GM21515 (cell line): ENCODE data around the gene SLC28A1.
"Not testable (repeated sequence)": the region's sequence is repeated elsewhere in the genome, so short reads cannot be mapped to it uniquely, and the experiment has no call there.

Experiments
- ATAC-seq: cut with Tn5 transposase; IDR thresholded peaks from one replicate; pipeline ENCODE4 v1.9.1; 2021; ENCODE audit not compliant: unreplicated experiment

SLC28A1 gene

DNA sequence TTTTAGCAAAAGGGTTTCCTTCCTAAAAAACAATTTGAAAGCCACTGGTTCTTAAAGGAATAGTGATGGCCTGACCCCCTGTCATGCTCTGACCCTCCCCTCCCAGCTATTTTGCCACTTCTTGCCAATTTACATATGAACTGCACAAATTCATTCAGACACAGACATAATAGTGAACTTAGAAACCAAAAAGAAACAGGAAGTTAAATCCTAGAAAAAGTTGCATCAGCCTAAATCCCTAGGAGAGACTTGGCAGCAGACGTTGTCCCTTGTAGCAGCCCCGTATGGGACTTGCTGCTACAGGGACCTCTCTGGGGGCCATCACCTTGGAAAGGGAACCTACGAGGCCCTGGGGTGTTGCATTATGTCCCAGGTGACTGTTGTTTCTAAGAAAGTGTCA, 82.9 kb downstream of the SLC28A1 start:
- ATAC-seq, result no peak

DNA sequence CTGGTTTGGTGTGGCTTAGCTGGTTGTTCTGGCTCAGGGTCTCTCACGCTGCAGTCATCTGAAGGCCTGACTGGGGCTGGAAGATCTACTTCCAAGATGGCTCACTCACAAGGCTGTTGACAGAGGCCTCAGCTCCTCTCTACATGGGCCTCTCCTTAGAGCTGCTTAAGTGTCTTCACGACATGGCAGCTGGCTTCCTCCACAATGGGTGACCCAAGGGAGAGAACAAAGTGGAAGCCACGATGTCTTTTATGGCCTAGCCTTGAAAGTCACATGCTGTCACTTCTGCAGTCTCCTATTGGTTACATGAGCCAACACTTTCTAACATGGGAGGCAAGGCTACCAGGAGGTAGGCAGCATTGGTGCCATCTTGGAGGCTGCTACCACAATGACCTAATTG, 83.8 kb downstream of the SLC28A1 start:
- no peak for ATAC-seq

DNA sequence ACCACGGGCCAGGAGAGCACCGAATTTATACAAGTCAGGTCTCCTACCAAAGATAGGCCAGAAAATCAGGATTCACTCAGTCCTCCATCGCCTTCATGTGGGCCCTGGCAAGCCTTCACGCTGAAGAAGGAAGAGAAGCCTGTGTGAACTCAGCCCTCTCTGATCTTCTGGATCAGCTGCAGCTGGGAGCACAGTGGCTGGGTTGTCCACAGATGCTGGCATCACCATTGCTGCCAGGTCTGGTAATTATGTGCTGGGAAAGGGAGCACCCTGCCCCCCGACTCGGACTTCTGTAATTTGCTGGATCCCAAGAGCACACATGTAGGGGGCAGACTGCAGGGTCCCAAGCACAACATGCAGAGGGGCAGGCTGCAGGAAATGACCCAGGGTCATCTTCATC, 84.8 kb downstream of the SLC28A1 start:
- ATAC-seq, result no peak

DNA sequence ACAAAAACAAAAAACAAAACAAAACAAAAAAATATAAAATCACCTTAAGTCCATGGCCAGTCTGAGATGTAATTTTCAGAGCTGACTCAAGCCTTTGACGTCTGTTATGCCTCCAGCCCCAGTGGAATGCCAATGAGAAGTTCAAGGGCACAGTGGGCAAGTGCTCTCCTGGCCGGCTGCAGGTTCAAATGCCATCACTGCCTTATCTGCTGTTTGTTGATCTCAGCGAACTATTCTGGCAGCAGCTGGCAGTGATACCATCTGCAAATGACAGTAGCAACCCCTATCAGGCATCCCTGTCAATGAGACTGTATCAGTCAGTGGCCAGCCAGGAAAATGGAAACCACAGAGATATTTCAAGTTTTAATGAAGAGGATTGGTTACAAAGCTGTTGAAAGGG, 86.4 kb downstream of the SLC28A1 start:
- ATAC-seq, result no peak

DNA sequence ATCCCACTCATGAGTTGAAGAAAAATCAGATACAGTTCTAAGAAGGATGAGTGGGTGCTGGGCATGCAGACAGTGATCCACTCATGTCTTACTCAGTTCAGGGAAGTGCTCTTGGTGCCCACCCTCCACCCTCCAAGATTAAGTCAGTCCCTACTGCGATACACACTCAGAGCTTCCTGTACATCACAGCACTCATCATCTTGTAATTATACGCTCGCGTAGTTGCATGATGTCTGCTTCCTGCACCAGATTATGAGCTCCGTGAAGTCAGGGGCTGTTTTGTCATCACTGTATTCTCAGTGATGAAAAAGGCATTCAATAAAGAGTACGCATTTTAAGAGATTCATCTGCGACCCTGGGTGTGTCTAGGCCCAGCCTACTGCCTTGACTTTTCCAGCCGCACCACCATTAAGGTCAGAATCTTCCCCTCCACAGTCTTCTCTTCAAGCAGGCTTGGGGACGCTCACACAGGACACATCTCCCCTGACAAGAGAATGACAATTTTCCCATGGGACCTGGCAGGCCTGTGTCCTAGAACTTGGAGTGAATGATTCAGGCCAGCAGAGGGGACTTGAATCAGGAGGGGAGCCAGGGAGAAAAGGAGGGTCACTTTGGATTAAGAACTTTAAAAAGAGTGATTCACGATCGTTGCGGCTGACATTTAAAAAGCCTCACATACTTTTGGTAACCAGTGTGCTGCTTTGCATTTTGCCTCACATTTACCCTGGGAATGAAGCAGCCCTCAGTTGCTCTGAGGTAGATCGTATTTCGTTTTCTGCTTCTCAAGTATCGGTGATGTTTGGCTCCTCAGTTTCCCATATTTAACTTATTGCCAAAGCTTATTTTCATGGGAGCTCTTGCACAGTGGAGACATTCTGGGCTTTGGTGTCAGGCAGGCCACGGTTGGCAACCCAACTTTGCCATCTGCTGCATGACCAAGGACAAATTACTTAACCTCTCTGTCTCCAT, 89.3 kb downstream of the SLC28A1 start:
- ATAC-seq, result no peak

DNA sequence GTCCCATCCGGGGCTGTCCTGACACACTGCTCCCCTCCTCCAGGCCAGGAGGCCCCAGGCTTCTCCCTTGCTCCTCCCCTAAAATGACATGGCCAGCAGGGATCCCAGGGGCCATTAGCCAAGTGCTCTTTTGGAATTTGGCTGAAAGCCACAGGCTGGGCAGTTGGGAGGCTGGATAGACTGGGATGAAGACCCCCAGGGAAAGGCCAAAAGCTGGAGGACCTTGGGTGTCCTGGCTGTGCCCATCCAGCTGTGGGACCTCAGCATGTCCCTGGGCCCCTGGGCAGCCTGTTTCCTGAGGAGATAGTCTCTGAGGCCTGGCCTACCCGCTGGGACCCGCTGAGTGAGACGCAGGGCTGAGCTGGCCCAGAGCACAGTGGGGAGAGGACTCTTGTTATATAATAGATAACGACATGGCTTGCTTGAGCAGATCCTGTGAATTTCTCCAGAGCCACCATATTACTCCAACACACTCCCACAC, 91.4 kb downstream of the SLC28A1 start:
- no peak for ATAC-seq

DNA sequence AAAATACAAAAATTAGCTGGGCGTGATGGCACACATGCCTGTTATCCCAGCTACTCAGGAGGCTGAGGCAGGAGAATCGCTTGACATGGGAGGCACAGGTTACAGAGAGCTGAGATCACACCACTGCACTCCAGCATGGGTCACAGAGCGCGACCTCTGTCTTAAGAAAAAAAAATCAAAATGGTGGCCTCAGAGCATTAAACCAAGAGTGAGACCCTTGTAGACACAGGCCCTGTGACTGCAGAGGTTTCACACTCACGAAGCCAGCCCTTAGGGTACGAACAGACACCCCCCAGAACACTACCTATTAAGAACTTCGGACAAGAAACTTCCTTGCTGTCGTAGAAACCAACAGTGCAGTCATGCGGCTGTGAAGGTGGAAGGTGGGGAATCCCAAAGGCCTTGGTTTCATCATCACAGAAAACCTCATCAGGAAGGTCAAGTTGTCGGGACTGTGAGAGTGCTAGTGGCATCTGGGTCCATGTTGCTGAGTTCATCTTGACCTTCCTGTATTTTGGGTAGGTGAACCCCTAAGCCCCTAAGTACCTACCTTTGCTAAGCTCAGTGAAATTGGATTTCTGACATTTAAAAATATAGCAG, 92.4 kb downstream of the SLC28A1 start:
- no peak for ATAC-seq

DNA sequence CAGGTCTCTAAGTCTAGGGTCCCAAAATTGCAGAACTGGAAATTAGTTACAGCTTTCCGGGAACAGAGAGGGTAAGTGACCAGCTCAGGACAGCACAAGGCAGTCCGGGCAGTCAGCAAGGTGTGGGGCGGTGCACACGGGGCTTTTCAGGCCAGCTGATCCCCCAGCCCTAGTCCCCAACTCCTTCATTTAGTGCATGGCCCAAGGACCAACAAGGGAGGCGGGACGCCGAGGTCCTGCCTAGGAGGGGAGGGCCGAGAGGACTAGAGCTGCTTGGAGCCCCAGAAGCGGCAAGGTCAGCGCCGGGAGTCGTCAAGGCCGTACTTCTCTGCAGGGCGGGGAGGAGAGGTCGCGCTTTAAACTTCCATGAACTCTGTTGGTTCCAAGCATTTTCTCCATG, 95.2 kb downstream of the SLC28A1 start:
- ATAC-seq, result no peak

DNA sequence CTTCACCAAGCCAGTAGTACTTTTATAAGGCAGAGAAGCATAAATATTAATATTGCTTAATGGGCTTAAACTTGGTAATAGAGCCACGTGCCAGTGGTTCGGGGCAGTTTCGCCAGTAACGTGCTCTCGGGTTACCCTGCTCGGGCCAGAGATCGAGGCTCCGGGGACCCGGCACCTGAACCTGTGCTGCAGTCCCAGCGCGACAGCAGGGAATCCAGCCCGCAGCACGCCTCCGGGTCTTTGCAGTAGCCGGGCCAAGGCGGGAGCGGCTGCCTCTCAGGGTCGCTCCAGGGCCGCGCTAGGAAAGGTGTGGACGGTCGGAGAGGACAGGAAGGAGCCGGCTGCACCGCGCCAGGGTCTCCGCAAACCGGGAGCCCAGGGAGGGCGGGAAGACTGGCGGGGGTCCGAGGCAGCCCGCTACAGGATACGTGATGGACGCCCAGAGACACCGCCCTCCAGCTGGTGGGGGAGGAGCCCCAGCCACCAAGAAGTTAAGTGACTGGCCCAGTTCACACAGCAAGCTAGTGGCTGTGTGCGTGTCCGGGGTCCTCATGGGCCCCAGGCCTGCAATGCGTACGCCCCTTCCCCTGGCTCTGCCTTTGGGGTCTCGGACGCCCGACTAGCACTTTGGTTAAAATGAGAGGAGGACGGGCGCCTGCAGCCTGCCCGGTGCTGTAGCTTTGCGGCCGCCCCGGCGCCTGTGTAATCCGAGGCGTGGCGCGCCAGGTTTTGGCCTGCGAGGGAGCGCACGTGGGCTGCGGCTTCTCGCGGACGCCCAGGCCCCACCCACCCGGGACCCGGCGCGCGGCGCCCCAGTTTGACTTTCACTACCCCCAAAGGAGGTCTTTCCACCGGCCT, 96.0 kb downstream of the SLC28A1 start:
- peak; percentile 53 for ATAC-seq

DNA sequence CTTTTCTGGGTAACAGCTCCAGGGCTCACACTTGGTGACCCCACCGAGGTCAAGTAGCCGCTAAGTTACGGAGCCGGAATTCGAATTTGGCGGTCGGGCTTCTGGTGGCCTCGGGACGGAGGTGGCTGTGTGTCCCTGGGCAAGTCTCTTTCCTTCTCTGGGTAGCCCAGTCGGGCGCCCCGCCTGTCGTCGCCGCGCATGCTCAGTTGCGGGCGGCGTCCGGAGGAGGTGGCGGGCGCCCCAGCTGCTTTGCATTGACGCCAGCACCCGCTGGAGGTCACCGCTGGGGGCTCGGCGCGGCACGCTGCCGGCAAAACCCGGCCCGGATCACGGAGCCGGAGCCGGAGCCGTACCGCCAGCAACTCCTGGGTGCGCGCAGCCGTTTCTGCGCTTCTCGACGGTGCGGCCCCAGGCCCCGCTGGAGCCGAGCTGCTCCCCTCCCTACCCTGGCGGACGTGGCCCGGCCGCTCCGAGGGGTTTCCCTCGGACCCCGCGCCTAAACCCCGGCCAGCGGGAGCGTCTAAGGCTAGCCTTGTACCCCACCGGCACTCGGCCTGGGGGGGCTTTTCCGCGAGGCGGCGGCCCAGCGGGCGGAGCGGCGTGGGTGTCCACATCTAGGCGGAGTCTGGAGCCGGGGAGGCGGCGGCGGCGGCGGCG, 96.7 kb downstream of the SLC28A1 start:
- ATAC-seq, result peak; percentile 57

DNA sequence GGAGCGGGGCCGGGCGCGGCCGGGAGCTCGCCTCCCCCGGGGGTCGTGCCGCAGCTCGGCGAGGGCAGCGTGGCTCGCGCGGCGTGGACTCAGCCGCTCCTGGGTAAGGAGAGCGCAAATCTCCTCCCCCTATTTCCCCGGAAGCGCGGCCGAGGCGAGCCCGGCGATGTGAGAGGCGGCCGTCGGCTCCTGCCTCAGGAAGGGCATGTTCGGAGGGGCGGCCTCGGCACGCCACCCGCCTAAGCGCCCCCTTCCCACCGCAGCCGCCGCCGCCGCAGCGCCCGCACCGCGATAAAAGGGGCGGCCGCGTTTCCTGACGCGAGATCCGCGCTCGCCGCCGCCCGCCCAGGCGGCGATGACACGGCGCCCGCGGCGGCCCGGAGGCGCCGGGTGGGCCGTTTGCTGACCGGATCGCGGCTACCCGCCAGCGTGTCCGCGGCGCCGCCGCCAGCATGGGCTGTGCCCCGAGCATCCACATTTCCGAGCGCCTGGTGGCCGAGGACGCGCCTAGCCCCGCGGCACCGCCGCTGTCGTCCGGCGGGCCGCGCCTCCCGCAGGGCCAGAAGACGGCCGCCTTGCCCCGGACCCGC, 97.3 kb downstream of the SLC28A1 start, which contains the start of gene PDE8A:
Gene PDE8A, plus strand, starts transcription at position 146 of the 590 bp plus-strand sequence. Its CDS starts 307 bp downstream, at position 453.
- ATAC-seq, result peak; percentile 25

DNA sequence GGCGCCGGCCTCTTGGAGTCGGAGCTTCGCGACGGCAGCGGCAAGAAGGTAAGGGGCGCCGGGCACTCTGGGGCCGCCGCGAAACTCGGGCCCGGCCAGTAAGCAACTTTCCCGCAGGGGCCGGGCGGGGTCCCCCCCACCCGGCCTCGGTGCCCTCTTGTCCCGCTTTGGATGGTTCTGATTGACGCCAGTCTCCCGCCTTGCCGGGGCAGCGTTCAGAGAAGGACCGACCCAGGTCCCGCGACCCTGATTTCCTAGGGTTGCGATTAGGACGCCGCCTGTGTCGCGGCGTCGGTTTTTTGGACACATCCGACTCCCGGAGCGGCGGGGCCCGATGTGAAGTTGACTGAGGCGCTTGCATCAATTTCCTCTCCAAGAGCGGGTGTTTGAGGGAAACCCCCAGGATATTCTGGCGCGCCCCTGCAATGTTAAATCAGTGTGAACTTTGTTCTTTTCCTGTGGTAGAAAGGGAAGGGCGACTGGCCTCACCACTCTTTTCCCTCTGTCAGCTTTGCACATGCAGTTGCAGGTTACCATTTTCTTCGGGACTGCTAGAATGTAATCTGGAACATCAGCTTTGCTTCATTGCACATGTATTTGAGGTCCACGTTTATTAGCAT, 97.9 kb downstream of the SLC28A1 start:
- no peak for ATAC-seq

DNA sequence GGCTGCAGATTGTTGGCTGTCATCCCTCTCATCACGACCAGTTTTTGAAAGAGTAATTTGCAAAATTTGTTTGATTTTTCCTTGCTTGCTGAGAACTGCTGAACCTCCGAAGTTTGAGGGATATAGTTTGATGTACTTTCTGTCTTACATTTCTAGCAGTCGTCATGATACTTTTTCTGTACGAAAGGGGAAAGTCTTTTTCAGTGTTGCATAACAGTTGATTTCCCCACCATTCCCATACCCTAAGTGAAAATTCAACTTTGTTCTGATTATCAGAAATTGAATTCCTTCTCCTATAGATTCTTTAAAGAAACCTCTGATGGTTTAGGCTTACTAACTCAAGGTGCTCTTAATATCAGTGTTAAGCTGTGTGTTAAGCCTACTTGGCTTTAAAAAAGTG, 98.8 kb downstream of the SLC28A1 start:
- no peak for ATAC-seq

DNA sequence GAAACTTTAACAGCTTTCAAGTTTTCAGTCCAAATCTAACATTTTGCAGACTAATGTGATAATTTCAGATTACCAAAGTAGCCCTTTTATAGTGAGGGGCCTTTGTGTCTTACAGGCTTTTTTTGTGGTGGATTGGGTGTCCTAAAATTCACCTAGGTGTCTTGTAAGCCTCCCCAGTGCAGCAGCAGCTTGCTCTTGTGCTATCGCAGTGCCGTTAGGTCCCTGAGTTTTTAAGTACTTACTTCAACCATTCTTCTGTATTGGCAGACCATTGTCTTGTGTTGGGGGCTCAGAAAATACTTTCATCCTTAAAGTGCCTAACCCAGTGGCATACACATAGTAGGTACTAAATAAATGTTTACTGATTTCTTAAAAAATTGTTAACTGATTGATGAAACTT, 99.2 kb downstream of the SLC28A1 start:
- ATAC-seq, result no peak

DNA sequence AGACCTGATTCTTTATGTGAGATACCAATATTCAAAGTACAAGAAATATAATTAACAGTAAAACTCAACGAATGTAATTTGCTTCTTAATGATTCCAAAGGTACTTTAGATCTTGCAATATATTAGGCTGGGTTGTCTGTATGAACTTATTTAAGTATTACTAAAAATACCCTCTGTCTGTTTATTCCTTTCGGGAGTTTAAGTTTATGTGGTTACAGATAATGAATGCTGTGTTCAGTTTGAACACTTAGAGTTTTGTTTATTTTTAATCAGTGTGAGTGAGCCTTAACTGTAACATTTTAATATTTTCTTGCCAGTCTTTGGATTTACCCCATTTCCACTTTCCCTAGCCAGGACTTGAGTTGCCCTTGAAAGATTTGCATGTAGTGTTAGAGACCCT, 100.7 kb downstream of the SLC28A1 start:
- ATAC-seq, result no peak

DNA sequence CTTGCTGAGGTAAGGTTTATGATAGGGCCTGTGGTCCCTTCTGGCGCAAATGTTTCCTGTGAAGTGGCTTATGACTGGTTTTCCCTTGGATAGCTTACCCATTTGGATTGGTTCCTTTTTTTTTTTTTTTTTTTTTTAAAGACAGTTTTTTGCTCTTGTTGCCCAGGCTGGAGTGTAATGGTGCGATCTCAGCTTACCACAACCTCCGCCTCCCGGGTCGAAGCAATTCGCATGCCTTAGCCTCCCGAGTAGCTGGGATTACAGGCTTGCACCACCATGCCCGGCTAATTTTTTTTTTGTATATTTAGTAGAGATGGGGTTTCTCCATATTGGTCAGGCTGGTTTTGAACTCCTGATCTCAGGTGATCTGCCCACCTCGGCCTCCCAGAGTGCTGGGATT, 102.9 kb downstream of the SLC28A1 start:
- ATAC-seq, result not testable (repeated sequence)

DNA sequence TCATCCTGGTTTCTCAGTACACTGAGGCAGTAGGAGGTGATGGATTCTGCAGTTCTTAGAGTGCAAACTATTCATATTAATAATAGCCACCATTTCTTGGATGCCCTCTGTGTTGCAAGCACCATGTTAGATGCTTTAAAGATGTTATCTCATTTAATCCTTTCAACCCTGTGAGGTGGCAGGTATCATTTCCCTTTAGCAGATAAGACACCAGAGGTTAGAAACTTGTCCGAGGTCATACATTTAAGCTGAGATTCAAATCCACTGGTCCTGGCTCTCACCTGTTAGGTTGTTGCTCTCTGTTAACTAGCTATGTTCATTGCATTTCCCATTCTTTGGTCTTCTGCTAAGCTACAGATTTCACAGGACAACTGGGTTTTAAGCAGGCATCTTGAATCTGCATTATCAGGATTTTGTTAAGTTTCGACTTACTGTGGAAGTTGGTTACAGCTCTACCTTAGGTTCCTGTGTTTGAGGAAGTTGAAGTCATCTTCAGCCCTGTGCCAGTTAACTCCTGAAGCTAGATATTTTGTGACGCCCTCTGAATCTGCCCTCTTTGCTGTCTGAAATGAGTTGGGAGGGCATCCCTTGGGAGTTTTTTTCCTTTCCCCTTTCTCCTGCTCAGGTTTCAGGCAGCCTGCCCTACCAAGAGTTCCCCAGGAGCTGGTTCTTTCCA, 103.6 kb downstream of the SLC28A1 start:
- no peak for ATAC-seq

DNA sequence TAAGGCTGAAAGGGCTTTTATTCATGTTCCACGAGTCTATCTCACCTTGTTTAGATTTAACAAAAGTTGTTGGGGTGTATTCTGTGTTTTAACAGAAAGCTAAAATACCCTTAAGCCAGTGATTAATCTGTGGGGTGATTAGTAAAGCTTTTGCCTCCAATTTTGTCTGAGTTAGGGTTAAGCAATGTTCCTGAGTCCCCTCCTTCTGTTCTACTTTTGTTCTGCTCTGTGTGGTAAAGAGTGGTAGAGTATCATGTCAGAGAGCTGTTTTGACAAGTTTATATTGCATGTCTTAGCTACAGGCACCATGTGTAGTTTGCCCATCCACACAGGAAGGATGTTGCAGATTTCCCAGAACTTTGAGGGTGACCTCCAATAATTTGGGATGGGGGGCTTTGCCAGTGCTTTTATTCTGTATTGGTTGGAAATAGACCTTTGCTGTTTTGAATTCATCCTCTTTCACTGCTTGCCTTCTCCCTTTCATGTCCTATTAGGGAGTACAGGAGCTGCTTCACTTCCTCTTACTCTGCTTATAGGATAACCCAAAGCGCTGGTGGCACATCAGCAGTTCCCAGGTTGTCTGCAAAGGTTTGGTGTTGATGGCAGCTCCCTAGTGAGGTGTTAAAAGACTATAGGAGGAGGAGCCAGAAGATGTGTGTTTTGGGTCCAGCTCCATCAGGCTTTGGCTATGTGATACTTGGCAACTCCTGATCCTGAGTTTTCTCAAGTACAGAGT, 104.6 kb downstream of the SLC28A1 start:
- ATAC-seq, result no peak

DNA sequence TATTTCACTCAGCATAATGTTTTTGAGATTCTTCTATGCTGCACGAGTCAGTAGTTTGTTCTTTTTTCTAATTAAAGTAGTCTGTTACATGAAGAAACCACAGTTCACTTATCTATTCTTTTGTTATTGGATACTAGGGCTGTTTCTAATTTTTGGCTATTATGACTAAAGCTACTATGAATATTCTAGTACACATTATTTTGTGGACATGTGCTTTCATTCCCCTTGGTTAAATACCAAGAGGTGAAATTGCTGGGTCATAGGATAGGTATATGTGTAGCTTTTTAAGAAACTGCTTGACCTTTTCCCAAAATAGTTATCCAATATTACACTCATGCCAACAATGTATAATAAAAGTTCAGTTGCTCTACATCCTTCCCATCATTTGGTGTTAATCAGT, 106.0 kb downstream of the SLC28A1 start:
- ATAC-seq, result no peak
